Superior temporal gyrus (tissue), 1 donor: ENCODE measurements around the gene MSI2.

Experiments used
- DNase-seq: peaks from one replicate; pipeline ENCODE4 v3.0.0-alpha.2; 2016; ENCODE audit errors: extremely low spot score

Gene MSI2

DNA sequence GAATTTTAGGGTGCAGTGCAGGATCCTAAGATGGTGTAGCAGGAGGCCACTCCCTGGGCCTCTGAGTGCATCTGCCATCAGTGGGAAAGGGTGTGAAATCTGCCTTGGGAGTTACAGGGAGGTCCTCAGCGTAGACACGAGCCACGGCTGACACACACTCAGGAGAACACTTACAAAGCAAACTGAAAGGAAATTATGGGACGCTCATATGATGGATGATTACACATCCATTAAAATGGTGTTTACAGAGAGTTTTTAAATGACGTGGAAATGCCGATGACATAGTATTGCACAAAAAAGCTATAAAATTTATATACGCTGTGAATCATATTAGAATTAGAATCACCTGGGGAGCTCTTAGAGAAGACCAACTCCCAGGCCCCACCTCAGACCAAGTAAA, 313.5 kb downstream of the MSI2 start:
- no peak for DNase-seq

DNA sequence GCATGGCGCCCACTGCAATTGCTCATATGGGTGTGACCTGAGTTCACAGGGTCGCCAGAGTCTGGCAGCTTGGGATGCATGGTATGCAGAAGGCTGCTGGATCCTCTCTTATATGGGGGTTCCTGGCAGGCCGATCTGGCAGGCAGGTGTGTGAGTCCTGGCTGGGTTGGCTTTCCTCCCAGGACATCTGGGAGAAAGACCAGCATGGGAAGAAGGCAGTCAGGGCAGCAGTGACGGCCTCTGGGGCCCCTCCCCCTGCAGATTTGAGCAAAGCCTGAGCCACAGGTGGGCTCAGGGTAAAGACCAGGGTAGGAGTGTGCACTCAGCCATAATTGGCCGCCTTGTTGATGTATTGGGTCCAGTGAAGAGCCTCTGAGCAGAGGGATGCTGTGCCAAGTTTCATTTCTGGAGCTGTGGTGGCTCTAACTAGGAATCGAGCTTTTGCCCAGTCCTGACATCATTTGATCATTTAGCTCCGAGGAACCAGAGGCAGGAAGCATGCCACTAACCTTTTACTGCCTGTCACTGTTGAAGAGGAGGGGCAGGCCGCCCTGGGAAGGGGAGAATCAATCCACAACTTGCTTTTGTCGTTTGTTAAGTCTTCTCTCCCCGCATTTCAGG, 314.5 kb downstream of the MSI2 start:
- no peak for DNase-seq

DNA sequence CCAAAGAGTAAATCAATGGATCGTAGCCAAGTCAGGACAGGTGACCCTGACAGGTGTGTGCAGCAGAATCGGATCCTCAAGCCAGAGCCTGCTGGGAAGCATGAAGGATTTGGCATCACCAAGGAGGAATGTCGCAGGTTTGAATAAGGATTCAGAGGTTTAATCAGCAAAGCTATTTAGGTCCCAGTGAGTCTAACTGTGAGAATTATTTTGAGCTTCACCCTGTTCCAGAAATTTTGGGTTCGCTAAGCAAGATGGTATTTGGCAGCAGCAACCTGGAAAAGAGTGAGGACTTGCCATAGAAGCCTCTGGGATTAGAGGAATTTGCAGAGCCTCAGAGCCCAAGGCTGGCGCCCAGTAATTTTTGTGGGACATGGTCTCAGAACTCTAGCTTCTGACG, 315.7 kb downstream of the MSI2 start:
- DNase-seq = no peak

DNA sequence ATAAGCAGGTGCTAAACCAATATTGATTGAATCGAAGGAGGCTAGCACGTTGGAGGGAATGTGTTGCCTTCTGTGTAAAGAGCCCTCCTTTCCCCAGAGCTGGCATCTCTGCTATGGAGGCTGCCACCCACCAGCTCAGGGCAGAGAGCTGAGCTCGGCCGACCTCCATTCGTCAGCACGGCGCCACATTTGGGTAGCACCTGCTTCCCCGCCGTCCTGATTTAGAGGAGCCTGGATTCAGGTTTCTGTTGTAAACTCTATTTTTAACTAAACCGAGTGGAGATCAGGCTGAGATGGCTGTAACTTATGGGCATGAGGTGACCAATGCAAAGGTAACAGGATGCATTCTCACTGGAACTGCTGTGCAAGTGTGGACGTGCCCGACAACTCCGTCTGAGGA, 316.3 kb downstream of the MSI2 start:
- DNase-seq = no peak

DNA sequence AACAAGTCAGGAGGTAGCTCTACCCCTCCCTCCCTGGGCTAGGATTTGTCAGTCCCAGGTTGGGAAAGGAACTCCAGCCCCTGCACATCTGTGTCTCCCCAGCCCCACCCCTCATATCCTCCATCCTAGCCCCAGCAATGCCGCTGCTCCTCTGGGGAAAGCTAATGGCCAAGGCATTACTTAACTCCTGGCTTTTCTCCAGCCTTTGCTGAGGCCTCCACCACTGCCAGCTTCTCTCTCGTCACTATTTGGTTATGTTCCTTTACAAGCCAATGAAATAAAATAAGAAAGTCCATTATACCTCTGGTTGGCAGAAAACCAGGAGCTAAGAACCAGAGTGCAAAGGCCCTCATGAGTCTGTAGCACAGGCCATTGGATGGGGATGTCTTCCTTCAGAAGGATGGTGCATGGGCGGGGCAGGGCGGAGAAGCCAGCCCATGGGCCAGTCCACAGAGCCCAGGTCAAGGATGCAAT, 317.8 kb downstream of the MSI2 start:
- DNase-seq = no peak

DNA sequence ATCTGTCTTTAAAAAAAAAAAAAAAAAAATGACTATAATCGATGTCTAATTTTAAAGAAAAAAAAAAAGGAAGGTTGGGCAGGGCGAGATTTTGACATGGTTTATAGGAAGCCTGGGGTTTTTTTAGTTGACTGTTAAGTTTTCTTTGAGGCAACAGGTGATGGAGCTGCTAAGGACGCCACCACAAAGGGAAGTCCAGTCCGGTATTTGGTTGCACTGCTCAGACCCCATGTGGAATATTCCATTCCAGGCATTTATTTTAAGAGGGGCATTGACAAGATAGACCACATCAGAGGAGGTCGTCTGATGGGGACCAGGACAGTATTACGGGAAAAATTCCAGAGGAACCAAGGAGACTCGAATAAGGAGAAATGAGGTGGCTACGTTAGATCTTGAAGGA, 320.4 kb downstream of the MSI2 start:
- DNase-seq = no peak

DNA sequence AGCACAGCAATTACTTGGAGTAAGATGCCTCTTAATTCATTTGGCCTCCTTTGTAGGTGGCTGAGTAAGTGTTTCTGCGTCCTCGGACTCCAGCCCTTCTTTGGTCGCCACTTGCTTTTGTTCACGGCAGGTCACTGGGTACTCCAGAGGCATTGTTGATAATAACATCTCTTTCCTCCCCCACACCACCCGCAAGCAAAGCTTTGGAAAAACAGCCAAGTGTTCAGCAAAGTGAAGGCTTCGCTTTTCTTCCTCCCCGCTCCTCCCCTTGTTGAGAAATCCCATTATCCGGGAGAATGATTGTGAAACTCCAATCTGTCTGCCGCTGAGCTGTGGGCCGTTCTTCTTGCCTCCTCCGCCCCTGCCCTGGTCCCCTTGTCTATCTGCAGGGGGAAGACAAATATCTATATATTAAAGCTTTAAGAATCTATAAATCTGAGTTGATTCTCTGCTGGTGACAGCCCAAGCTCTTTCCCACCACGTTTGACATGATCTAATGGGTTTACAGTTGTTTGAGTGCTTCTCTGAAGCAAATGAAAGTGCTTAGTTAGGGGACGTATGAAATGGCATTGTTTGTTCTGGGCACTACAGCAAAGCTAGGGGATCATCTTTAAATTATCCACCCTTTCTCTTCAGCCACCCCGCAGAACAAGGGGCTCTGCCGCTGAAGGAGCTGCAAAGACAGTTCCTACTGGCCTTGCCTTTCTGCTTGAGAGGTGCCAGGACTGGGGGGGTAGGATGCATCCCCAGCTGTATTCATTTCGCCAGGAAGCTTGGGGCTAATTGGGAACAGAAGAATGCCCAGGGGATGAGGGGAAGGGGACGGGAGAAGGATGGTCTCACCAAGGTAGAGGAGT, 321.7 kb downstream of the MSI2 start:
- no peak for DNase-seq

DNA sequence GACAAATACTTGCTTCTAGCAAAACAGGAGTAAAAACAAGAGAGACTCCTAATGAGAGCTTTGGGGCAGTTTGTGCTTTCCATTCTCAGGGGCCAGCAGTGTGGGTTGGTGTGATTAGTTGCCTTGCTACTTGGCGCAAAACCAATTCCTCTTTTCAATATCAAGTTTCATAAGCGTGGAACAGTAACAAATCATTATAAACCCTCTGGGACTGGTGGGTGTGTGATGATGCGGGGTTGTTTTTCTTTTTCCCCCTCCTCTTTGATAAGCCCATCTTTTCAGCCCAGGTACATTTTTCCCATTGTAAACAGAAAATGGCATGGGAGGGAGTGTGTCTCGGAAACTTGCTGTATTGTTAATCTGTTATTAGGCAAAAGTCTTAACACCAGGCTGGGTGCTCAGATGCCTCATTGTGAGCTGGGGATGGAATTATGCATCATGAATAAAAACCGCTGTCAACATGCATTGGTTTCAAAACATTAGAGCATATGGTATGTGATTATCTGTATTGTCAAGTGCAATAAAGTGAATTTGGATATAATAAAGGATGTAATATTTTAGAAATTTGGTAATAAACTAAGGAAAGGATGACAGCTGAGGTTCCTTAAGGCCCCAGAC, 322.4 kb downstream of the MSI2 start:
- no peak for DNase-seq

DNA sequence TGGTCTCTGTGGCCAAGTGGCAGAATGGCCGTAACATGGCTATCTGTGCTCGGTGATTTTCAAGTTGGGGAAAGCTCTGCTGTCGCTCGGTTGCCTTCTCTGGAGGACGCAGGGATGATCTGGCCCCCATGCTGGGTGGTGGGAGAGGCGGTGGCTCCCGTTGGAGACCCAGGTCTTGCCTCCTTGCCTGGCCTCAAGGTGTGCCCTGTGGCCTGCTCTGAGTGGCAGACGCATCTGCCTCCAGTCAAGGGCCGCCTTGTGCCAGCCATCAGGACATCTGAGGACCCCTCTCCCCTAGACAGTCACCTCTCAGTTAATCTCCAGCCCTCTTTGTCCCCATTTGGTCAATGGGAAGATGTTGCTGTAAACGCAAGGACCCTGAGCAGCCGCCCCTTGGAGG, 322.9 kb downstream of the MSI2 start:
- DNase-seq = no peak

DNA sequence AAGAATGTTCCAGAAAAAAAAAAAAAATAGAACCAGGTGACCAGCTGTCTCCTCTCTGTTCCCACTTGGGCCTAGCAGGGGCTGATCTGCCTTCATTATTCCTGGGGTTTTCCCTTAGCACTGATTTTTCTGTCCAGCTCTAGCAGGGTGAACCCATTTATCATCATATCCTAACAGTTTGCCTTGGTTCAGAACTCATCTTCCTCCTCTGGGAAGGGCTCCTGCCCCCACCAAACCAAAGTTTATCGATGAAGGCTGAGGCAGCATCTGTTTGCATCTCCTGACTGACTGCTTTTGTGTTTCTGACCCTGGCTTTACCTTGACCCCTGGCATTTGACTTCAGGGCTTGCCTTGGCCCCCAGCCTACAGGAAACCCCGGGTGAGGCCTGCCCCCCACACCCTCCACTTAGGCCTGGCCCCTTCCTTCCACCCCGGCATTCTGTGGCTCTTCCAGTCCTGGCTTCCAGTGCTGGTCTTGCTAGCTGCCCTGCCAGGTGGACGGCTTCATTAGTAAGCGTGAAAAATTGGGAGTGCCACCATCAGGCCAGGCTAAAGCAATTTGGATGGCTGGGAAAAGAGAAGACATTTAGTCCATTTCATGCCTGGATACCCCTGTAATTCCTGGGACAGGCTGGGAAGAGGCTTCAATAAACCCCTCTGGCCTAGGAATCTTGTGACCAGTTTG, 323.9 kb downstream of the MSI2 start:
- DNase-seq = no peak

DNA sequence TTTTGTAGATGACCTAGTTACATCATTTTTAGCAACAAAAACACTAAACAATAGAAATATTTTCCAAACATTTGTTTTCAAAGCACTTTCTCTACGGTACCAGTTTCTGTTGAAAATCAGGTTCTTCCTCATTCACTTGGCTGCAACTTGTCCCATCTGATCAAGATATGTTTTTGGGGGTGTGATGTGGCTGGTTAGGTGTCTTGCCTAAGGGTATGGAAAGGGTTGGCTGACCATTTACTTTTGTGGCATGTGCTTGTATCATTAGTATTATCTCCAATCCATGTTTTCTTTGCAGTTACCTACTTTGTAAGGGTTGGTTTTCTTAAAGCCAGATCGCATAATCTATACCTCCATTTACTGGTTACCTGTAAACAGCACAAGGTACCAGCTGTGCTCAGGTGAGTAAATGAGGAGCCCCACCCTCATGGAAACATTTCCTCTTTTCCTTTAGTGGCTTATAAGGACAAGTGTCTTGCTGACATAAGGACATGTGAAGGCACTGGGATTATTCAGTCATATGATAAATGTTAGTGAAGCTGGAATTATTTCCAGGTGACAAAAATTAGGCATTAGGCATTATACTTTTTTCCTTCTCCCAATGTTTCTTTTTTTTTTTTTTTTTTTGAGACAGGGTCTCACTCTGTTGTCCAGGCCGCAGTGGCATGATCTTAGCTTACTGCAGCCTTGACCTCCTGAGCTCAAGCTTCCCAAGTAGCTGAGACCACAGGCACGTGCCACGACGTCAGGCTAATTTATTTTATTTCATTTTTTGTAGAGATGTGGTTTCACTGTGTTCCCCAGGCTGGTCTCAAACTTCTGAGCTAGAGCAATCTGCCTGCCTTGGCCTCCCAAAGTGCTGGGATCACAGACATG, 326.8 kb downstream of the MSI2 start:
- DNase-seq = no peak

DNA sequence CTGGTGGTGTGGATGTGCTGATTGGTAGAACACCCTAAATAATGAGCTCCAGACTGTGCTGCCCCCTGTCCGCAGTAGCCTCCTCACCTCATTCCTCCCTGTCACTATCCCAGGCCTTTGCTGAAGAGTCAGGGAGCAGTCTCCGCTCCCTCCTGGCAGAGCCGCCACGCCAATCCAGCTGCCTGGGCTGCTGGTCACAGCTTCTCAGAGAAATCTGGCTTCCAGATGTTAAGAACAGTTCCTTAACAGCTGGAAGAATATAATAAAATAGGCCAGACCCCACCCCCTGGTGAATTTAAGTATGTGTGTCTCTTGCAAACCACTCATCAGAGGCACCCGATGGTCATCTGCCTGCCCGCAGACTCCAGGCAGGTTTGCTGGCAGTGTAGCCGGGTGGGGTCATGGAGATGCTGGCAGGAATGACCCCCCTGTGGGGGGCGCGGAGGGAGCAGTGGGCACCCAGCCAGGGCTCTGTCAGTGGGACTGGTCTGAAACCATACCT, 327.8 kb downstream of the MSI2 start:
- no peak for DNase-seq

DNA sequence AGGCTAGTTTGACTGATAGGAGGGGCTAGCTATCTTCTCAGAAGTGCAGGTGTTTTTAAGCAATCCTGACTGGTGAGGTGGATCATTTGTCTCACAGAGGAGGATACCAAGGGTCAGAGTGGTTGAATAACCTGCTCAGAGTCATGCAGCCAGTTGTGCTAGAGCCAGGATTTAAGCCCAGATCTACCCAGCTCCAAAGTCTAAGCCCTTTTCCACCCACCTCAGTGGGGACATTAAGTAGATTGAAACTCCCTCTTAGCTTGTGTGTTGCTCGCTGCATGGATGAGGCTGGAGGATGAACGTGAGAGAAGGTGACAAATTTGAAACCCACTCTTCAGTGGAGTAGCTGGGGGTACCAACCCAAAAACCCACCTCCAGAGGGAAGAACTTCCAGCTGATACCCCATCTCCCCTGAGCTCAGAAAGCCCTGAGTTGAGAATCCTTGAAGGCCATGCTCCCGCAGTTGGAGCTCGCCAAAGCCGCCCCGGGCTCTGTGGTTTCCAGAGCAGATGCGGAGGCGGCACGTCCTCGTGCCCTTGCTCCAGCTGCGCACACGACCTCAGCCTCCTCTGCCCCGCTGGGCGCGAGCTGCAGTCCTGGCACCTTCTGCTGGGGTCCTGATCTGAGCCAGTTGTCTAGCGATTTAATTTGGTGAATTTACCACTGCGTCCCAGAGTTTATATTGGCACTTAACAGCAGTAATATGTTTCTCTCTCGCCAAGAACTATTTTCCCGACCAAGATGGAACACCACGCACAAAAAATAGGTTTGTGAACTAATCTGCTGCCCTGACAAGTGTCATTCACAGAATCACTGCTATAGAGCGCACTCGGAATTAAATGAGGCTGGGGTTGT, 329.2 kb downstream of the MSI2 start:
- no peak for DNase-seq

DNA sequence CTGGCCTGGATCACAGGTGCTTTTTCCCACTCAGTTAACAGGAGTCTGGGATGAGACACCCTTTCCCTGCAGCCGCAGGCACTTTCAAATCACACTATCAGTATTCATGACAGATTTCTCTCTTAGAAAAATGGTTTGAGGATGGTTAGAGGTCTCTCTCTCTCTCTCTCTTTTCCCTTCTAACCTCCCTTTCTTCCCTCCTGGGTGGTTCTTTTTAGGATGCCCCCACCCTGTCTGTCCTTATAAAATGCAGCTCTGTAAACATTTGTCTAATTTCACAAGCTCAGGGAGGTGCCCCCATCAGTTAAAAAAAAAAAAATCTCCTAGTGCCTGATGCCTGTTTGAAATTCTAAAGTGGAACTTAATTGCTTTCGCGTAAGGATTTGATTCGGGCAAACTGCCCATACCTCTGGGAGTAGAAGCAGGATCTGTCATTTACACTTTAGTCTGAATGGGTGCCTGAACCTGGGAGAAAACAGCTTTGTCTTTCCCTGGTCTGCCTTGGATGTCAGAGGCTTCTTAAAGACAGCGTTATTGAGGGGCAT, 329.9 kb downstream of the MSI2 start:
- no peak for DNase-seq

DNA sequence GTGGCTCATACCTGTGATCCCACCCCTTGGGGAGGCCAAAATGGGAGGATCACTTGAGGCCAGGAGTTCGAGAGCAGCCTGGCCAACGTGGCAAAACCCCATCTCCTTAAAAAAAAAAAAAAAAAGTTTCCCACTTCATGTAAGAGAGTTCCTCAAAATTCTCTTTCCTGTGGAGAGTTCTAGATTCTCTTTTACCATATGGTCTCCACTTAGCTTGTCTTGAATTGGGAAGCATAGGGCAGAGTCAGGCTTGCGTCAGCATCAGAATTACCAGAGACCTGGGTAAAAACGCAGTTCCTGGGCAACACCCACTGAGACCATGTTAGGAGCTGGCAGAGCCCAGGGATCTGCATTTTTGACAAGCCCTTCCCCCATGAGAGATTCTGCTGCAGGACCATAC, 330.4 kb downstream of the MSI2 start:
- no peak for DNase-seq

DNA sequence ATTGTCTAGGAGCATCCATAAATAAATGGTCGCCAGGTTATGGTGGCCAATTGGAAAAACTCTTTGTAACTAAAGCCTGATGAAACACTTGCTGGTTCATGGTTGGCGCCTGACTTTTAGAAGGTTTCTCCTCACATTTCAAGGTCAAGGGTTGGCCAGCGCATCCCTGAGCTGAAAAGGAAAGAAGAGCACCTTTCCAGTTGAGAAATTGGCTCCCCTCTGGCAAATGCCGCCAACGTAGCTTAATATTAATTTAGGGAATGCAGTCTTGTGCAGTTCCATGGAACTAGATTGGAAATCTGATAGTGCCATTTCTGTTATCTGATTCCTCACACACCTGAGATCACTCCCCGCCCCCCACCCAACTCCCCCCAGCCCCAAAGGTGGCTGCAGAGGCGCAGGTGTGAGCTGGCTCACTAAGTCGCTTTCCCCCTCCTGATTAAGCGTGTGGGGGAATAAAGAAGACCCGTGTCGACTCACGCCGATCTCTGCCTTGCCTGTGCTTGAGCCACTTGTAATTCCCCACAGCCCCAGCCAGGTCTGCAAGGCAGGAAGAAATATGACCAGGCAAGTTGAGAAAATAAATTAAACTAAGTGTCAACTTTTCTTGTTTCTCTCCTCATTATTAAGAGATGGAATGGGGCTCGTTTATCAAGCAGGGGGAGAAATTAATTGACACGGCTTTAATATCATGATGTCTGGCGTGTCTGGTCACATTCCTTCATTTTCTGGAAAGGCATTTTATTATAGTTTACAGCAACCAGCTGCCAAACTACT, 331.1 kb downstream of the MSI2 start:
- no peak for DNase-seq

DNA sequence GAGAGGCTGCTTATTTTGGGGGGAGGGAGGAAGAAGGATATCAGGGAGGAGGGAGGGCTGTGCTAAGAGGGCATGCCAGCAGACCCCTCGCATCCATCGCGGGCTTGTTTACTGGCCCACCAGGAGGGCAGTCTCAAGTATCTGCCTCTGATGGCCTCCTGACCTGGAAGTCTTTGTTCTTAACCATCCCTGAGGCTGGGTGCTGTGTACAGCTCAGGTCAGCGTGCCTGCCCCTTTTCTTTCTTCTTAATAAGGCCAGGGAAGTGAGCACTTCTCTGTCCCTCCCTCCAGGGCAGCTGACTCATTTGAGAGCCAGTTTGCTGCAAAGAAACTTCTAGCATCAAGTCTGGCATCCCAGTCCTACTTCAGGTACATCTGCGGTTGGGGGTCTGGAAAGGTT, 331.8 kb downstream of the MSI2 start:
- no peak for DNase-seq

DNA sequence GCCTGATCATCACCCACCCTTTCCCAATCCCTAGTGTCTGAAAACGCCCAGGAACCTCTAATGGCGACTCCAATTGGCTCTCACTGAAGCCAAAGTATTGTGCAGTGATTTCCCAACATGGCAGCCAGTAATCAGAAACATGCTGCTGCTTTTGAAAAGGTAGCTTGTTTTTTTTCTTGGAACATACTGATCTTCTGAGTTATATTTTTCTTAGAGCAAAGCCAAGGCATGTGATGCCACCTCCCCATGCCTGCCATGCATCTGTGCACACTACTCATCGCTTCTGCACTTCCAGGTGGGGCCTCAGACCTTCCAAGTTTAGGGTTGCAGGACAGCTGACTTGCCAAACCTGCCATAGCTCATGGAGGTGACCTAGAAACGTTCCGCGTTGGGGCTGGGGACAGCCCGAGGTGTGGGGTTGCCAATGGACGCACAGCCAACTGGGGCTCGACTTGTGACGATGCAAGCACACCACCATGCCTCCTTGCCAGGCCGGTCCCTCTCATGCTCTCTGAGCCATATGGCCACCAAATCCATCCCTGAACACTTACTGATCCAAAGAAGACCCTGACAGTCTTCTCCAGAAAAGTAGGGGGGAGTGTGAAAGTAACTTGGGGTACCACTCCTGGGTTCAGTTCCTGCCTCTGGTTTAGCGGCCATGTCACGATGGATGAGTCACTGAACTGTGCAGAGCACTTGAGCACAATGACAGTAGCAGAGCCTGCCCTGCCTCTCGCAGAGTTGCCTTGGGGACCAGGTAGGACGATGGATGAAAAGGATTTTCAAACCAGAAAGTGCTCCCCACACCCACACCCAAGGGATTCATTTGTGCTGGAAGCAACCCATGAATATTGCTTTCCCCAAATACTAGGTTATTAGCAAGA, 333.1 kb downstream of the MSI2 start:
- no peak for DNase-seq
